ENCODE results near the gene RGS19.
A peak's percentile ranks its signal among the peaks of the same experiment; 100 is the strongest.
"Not testable (repeated sequence)": the region's sequence is repeated elsewhere in the genome, so short reads cannot be mapped to it uniquely, and the experiment has no call there.

Gene RGS19

GRCh38 chr20:64079273-64080012, at the start of gene RGS19:
RGS19 (minus strand) TSS chr20:64079518; CDS start chr20:64076886, 2,632 bp downstream.
- peak; percentile 89 for DNase-seq

- not testable (repeated sequence) for DNase-seq
These were observed 44.2 kb upstream of the RGS19 start for GRCh38 chr20:64123517-64123916.

GRCh38 chr20:64122927-64123326, 43.6 kb upstream of the RGS19 start:
- not testable (repeated sequence) for DNase-seq

- DNase-seq: peak; percentile 5
These were observed 42.3 kb upstream of the RGS19 start for GRCh38 chr20:64121586-64121985.

GRCh38 chr20:64119681-64120341, 40.5 kb upstream of the RGS19 start:
- no peak for DNase-seq

- no peak for DNase-seq
These were observed 40.0 kb upstream of the RGS19 start for GRCh38 chr20:64119301-64119680.

- not testable (repeated sequence) for DNase-seq
These were observed 38.1 kb upstream of the RGS19 start for GRCh38 chr20:64117432-64117777.

GRCh38 chr20:64116541-64117431, 37.5 kb upstream of the RGS19 start:
- DNase-seq: peak; percentile 10

GRCh38 chr20:64116016-64116415, 36.7 kb upstream of the RGS19 start:
- DNase-seq: peak; percentile 18

- peak; percentile 12 for DNase-seq
These were observed 36.0 kb upstream of the RGS19 start for GRCh38 chr20:64115171-64115911.

- DNase-seq: peak; percentile 6
These were observed 35.1 kb upstream of the RGS19 start for GRCh38 chr20:64114356-64114971.

GRCh38 chr20:64113796-64114355, 34.6 kb upstream of the RGS19 start:
- peak; percentile 9 for DNase-seq

- DNase-seq: no peak
These were observed 34.1 kb upstream of the RGS19 start for GRCh38 chr20:64113444-64113775.

GRCh38 chr20:64112691-64113443, 33.5 kb upstream of the RGS19 start:
- peak; percentile 21 for DNase-seq

GRCh38 chr20:64111841-64112641, 32.7 kb upstream of the RGS19 start:
- DNase-seq: peak; percentile 17

GRCh38 chr20:64110411-64111068, 31.2 kb upstream of the RGS19 start:
- DNase-seq: peak; percentile 12

GRCh38 chr20:64109831-64110391, 30.6 kb upstream of the RGS19 start:
- DNase-seq: peak; percentile 27

- peak; percentile 33 for DNase-seq
These were observed 29.7 kb upstream of the RGS19 start for GRCh38 chr20:64108731-64109681.
